ENCODE results near the gene FBXO34.
"Not testable (repeated sequence)": the region's sequence is repeated elsewhere in the genome, so short reads cannot be mapped to it uniquely, and the experiment has no call there.

Gene FBXO34

DNA sequence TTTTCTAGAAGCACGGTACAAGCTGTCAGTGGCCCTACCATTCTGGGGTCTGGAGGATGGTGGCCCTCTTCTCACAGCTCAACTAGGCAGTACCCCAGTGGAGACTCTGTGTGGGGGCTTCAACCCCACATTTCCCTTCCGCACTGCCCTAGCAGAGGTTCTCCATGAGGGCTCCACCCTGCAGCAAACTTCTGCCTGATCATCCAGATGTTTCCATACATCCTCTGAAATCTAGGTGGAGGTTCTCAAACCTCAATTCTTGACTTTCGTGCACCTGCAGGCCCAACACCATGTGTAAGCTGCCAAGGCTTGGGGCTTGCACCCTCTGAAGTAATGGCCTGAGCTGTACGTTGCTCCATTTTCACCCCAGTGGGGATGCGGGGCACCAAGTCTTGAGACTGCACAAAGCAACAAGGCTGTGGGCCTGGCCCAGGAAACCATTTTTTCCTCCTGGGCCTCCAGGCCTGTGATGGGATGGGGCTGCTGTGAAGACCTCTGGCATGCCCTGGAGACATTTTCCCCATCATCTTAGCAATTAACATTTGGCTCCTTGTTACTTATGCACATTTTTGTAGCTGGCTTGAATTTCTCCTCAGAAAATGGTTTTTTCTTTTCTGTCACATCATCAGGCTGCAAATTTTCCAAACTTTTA is 41.3 kb downstream of the FBXO34 start:
- not testable (repeated sequence) for DNase-seq (ENCODE audit: low read depth)

GRCh38 chr14:55313480-55313879 is 42.3 kb downstream of the FBXO34 start:
- no peak for DNase-seq (ENCODE audit: low read depth)

- no peak for DNase-seq (ENCODE audit: low read depth)
Measured at GRCh38 chr14:55314449-55314848, 43.2 kb downstream of the FBXO34 start.

GRCh38 chr14:55316564-55316963 is 45.3 kb downstream of the FBXO34 start:
- DNase-seq (ENCODE audit: low read depth), result no peak

- DNase-seq (ENCODE audit: low read depth), result no peak
Measured at GRCh38 chr14:55317542-55318306, 46.5 kb downstream of the FBXO34 start.

DNA sequence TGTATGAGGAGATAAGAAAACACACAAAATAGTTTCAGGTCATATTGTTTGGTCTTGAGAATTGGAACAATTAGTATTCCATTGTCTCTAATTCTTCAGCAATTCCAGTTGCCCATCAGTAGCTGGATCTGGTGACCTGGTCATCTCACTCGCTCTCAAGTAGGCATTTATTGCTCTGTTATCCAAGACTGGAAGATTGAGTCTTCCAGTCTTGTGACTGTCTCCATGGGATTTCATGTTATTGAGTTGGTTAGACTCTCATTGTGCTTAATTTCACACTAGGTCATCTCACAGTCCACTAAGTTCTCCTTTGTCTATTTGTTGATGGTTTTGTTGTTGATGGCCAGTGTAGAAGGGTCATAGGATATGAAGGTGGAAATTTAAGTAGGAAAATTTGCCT is 47.5 kb downstream of the FBXO34 start:
- DNase-seq (ENCODE audit: low read depth), result no peak

GRCh38 chr14:55323910-55324309 is 52.7 kb downstream of the FBXO34 start:
- DNase-seq (ENCODE audit: low read depth), result no peak

GRCh38 chr14:55324812-55325211 is 53.6 kb downstream of the FBXO34 start:
- DNase-seq (ENCODE audit: low read depth), result no peak

- no peak for DNase-seq (ENCODE audit: low read depth)
Measured at GRCh38 chr14:55327179-55327578, 56.0 kb downstream of the FBXO34 start.

GRCh38 chr14:55328317-55328716 is 57.1 kb downstream of the FBXO34 start:
- DNase-seq (ENCODE audit: low read depth), result no peak

GRCh38 chr14:55329999-55330710 is 58.9 kb downstream of the FBXO34 start:
- no peak for DNase-seq (ENCODE audit: low read depth)

DNA sequence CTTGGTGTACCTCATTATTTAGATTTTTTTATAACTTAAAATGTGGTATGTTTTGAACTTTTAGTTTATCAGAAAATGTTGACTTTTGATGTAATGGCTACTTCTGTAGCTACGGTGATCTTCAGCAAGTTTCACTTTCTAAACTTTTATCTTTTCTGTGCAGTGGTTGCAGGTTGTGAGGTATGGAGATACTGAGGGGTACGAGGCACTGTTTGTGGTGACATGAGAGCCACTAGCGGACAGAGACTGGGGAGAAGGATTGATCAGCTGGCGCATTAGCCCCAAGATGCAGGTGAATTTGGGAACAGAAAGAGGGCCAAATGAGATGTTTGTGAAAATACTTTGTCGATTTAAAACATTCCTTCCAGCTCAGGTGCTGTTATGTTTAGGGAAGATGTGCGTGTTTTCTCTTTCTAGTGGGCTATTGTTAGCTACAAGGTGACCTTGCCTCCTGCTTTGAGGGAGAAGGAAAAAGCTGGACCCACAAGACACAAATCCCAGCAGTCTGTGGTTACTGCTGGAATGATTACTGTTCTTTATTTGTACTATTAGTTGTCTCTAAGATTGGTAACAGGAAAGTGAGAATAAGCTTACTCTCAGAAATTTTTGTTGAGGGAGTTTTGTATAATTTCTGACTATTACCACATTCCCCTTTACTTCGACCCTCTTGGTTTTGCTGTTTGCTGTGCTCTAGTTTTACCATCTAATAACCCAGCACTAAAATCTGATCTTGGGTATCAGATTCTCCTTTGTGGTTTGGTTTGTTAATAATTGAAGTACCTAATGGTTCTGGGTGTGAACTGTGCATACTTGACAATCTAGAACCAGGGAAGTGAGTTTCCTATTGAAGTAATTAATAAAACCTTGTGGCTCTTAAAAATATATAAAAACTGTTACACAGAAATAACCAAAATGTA is 61.7 kb downstream of the FBXO34 start:
- DNase-seq (ENCODE audit: low read depth), result no peak

GRCh38 chr14:55333711-55334485 is 62.7 kb downstream of the FBXO34 start:
- no peak for DNase-seq (ENCODE audit: low read depth)

DNA sequence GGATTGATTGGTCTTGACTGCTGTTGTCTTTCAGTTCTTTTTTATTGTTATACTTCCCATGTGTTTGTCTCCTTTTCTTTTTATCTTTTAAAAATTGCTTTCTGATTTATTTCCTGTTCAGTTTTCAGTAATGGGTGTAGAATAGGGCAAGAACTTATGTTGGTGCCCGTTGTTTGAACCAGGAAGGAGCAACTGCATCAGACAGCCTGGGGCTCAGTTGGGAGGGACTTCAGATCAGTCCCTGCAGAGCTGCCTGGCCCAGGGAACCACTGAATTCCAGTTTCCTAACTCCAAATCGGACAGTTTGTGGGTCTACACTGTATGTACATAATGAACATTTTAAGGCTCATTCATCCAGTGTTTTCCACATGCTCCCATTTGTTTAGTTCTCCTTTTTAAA is 64.9 kb downstream of the FBXO34 start:
- no peak for DNase-seq (ENCODE audit: low read depth)

DNA sequence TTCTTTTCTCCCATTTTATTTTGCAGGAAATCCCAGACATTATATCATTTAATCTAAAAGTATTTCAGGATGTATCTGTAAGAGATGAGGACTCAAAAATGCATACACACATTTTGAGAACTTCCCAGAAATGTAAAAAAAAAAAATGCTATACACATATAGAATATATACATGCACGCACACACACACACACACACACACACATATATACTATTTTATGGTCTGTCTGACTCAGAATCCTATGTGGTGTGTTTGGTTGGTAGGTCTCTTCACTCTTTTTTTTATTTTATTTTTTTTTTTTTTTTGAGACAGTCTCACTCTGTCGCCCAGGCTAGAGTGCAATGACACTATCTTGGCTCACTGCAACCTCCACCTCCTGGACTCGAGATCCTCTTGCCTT is 65.5 kb downstream of the FBXO34 start:
- no peak for DNase-seq (ENCODE audit: low read depth)

DNA sequence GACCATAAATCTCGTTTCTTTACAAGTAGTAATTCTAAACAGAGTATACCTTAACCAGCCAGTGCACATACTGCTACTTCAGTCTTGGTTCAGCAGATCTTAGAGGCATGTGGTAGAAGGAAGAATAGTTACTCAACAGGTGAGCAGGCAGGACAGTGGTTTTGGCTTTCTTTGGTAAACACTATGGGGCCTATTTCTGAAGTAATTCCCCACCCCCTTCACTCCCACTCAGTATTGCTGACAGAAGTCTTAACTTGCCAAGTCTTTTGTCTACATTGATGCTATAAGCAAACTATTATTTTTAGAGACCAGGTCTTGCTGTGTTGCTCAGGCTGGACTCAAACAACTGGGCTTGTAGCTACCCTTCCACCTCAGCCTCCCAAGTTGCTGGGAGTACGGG is 68.5 kb downstream of the FBXO34 start:
- peak; percentile 19 for DNase-seq (ENCODE audit: low read depth)

- no peak for DNase-seq (ENCODE audit: low read depth)
Measured at GRCh38 chr14:55340482-55340881, 69.3 kb downstream of the FBXO34 start.

- DNase-seq (ENCODE audit: low read depth), result no peak
Measured at GRCh38 chr14:55341781-55342180, 70.6 kb downstream of the FBXO34 start.

DNA sequence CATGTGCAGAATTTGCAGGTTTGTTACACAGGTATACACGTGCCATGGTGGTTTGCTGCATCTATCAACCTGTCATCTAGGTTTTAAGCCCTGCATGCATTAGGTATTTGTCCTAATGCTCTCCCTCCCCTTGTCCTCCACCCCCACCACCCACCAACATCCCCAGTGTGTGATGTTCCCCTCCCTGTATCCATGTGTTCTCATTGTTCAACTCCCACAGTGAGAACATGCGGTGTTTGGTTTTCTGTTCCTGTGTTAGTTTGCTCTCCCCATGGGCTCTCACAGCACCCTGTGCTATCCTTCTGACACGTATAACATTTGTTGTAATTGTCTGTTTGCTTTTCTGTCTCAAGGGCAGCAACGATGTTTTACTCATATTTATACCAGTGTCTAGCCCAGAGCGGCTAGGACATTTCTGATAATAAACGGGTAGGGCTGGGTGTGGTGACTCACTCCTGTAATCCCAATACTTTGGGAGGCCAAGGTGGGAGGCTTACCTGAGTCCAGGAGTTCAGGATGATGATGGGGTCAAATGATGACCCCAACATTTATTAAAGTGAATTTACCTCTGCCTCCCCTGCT is 73.5 kb downstream of the FBXO34 start:
- DNase-seq (ENCODE audit: low read depth), result not testable (repeated sequence)

- no peak for DNase-seq (ENCODE audit: low read depth)
Measured at GRCh38 chr14:55347040-55347439, 75.8 kb downstream of the FBXO34 start.

GRCh38 chr14:55347748-55348147 is 76.5 kb downstream of the FBXO34 start:
- DNase-seq (ENCODE audit: low read depth), result no peak

All from activated gamma-delta T cell treated with anti-CD3 and anti-CD28 coated beads, Interleukin-2, amount 50 U/mL, for 16 hours (primary cell).